ENCODE measurements around the gene MORN1.
"Not testable (repeated sequence)": the region's sequence is repeated elsewhere in the genome, so short reads cannot be mapped to it uniquely, and the experiment has no call there.

The MORN1 gene

GRCh38 chr1:2334366-2334765 lies 57.0 kb downstream of the MORN1 start:
- no peak overlapping the region for H3K4me2 ChIP-seq (ENCODE audit: low read length)
- H3K4me1 ChIP-seq (ENCODE audit: control insufficient read depth, insufficient read depth, low read length), result peaks cover 23% of the 10 kb centered on the region
- no peak overlapping the region for H3K9ac ChIP-seq (ENCODE audit: low read depth, low read length)
- H3K4me3 ChIP-seq (ENCODE audit: low read length), result no peak overlapping the region
- H3K36me3 ChIP-seq (ENCODE audit: insufficient read depth, low read length), result no peaks in the 10 kb centered on the region
- H3K9me3 ChIP-seq (replicated peaks; ENCODE audit: low read length), result no peaks in the 10 kb centered on the region
- H3K27me3 ChIP-seq (ENCODE audit: control insufficient read depth, insufficient read depth, low read length), result peaks cover 16% of the 10 kb centered on the region

- Histone ChIP-seq H3K4me1 (ENCODE audit: control insufficient read depth, insufficient read depth, low read length) (peaks cover 23% of the 10 kb centered on the region), H3K27me3 (ENCODE audit: control insufficient read depth, insufficient read depth, low read length) (peaks cover 13% of the 10 kb centered on the region), H3K9ac (ENCODE audit: low read depth, low read length) (peak overlapping the region; percentile 71)
- H3K9me3 ChIP-seq (replicated peaks; ENCODE audit: low read length); H3K4me2 ChIP-seq (ENCODE audit: low read length); H3K36me3 ChIP-seq (ENCODE audit: insufficient read depth, low read length); H3K4me3 ChIP-seq (ENCODE audit: low read length): not testable (repeated sequence)
These were observed 59.8 kb downstream of the MORN1 start for GRCh38 chr1:2331580-2331979.

GRCh38 chr1:2331200-2331544 lies 60.2 kb downstream of the MORN1 start:
- Histone ChIP-seq H3K4me3 (ENCODE audit: low read length) (no peak overlapping the region), H3K9ac (ENCODE audit: low read depth, low read length) (peak overlapping the region; percentile 71), H3K4me1 (ENCODE audit: control insufficient read depth, insufficient read depth, low read length) (peaks cover 22% of the 10 kb centered on the region), H3K9me3 (replicated peaks; ENCODE audit: low read length) (no peaks in the 10 kb centered on the region), H3K4me2 (ENCODE audit: low read length) (peak overlapping the region; percentile 76), H3K36me3 (ENCODE audit: insufficient read depth, low read length) (no peaks in the 10 kb centered on the region), H3K27me3 (ENCODE audit: control insufficient read depth, insufficient read depth, low read length) (peaks cover 11% of the 10 kb centered on the region)

- peaks cover 17% of the 10 kb centered on the region for H3K4me1 ChIP-seq (ENCODE audit: control insufficient read depth, insufficient read depth, low read length)
- H3K36me3 ChIP-seq (ENCODE audit: insufficient read depth, low read length), result no peaks in the 10 kb centered on the region
- peak overlapping the region; percentile 76 for H3K4me2 ChIP-seq (ENCODE audit: low read length)
- H3K9me3 ChIP-seq (replicated peaks; ENCODE audit: low read length), result no peaks in the 10 kb centered on the region
- H3K27me3 ChIP-seq (ENCODE audit: control insufficient read depth, insufficient read depth, low read length), result peaks cover 6% of the 10 kb centered on the region
- peak overlapping the region; percentile 54 for H3K4me3 ChIP-seq (ENCODE audit: low read length)
- H3K9ac ChIP-seq (ENCODE audit: low read depth, low read length), result peak overlapping the region; percentile 71
These were observed 60.7 kb downstream of the MORN1 start for GRCh38 chr1:2330519-2331199.

- Histone ChIP-seq H3K4me2 (ENCODE audit: low read length) (peak overlapping the region; percentile 76), H3K36me3 (ENCODE audit: insufficient read depth, low read length) (no peaks in the 10 kb centered on the region), H3K4me1 (ENCODE audit: control insufficient read depth, insufficient read depth, low read length) (peaks cover 14% of the 10 kb centered on the region), H3K9me3 (replicated peaks; ENCODE audit: low read length) (no peaks in the 10 kb centered on the region), H3K4me3 (ENCODE audit: low read length) (no peak overlapping the region), H3K9ac (ENCODE audit: low read depth, low read length) (peak overlapping the region; percentile 71), H3K27me3 (ENCODE audit: control insufficient read depth, insufficient read depth, low read length) (no peaks in the 10 kb centered on the region)
These were observed 61.3 kb downstream of the MORN1 start for GRCh38 chr1:2330035-2330434.

GRCh38 chr1:2328676-2329455 lies 62.5 kb downstream of the MORN1 start:
- Histone ChIP-seq H3K36me3 (ENCODE audit: insufficient read depth, low read length) (no peaks in the 10 kb centered on the region), H3K9ac (ENCODE audit: low read depth, low read length) (no peak overlapping the region), H3K4me3 (ENCODE audit: low read length) (no peak overlapping the region), H3K4me2 (ENCODE audit: low read length) (no peak overlapping the region), H3K9me3 (replicated peaks; ENCODE audit: low read length) (no peaks in the 10 kb centered on the region), H3K4me1 (ENCODE audit: control insufficient read depth, insufficient read depth, low read length) (peaks cover 14% of the 10 kb centered on the region), H3K27me3 (ENCODE audit: control insufficient read depth, insufficient read depth, low read length) (peaks cover 8% of the 10 kb centered on the region)

GRCh38 chr1:2327841-2328240 lies 63.5 kb downstream of the MORN1 start:
- Histone ChIP-seq H3K4me3 (ENCODE audit: low read length) (no peak overlapping the region), H3K4me1 (ENCODE audit: control insufficient read depth, insufficient read depth, low read length) (peaks cover 14% of the 10 kb centered on the region), H3K36me3 (ENCODE audit: insufficient read depth, low read length) (no peaks in the 10 kb centered on the region), H3K9ac (ENCODE audit: low read depth, low read length) (no peak overlapping the region), H3K9me3 (replicated peaks; ENCODE audit: low read length) (no peaks in the 10 kb centered on the region), H3K4me2 (ENCODE audit: low read length) (no peak overlapping the region), H3K27me3 (ENCODE audit: control insufficient read depth, insufficient read depth, low read length) (peaks cover 13% of the 10 kb centered on the region)

- H3K9ac ChIP-seq (ENCODE audit: low read depth, low read length); H3K9me3 ChIP-seq (replicated peaks; ENCODE audit: low read length); H3K4me3 ChIP-seq (ENCODE audit: low read length); H3K4me2 ChIP-seq (ENCODE audit: low read length); H3K36me3 ChIP-seq (ENCODE audit: insufficient read depth, low read length): not testable (repeated sequence)
- H3K27me3 ChIP-seq (ENCODE audit: control insufficient read depth, insufficient read depth, low read length), result peaks cover 17% of the 10 kb centered on the region
- H3K4me1 ChIP-seq (ENCODE audit: control insufficient read depth, insufficient read depth, low read length), result peaks cover 21% of the 10 kb centered on the region
These were observed 64.2 kb downstream of the MORN1 start for GRCh38 chr1:2327162-2327561.

GRCh38 chr1:2326524-2326923 lies 64.8 kb downstream of the MORN1 start:
- peaks cover 17% of the 10 kb centered on the region for H3K27me3 ChIP-seq (ENCODE audit: control insufficient read depth, insufficient read depth, low read length)
- no peak overlapping the region for H3K4me2 ChIP-seq (ENCODE audit: low read length)
- H3K4me1 ChIP-seq (ENCODE audit: control insufficient read depth, insufficient read depth, low read length), result peaks cover 28% of the 10 kb centered on the region
- H3K36me3 ChIP-seq (ENCODE audit: insufficient read depth, low read length), result no peaks in the 10 kb centered on the region
- H3K9ac ChIP-seq (ENCODE audit: low read depth, low read length), result no peak overlapping the region
- no peaks in the 10 kb centered on the region for H3K9me3 ChIP-seq (replicated peaks; ENCODE audit: low read length)
- no peak overlapping the region for H3K4me3 ChIP-seq (ENCODE audit: low read length)

GRCh38 chr1:2324553-2325366 lies 66.6 kb downstream of the MORN1 start:
- no peak overlapping the region for H3K4me2 ChIP-seq (ENCODE audit: low read length)
- peaks cover 17% of the 10 kb centered on the region for H3K27me3 ChIP-seq (ENCODE audit: control insufficient read depth, insufficient read depth, low read length)
- no peaks in the 10 kb centered on the region for H3K9me3 ChIP-seq (replicated peaks; ENCODE audit: low read length)
- no peaks in the 10 kb centered on the region for H3K36me3 ChIP-seq (ENCODE audit: insufficient read depth, low read length)
- peaks cover 25% of the 10 kb centered on the region for H3K4me1 ChIP-seq (ENCODE audit: control insufficient read depth, insufficient read depth, low read length)
- no peak overlapping the region for H3K9ac ChIP-seq (ENCODE audit: low read depth, low read length)
- H3K4me3 ChIP-seq (ENCODE audit: low read length), result no peak overlapping the region

GRCh38 chr1:2323451-2323974 lies 67.8 kb downstream of the MORN1 start:
- no peak overlapping the region for H3K4me2 ChIP-seq (ENCODE audit: low read length)
- no peak overlapping the region for H3K9ac ChIP-seq (ENCODE audit: low read depth, low read length)
- no peak overlapping the region for H3K4me3 ChIP-seq (ENCODE audit: low read length)
- H3K4me1 ChIP-seq (ENCODE audit: control insufficient read depth, insufficient read depth, low read length), result peaks cover 25% of the 10 kb centered on the region
- peaks cover 17% of the 10 kb centered on the region for H3K27me3 ChIP-seq (ENCODE audit: control insufficient read depth, insufficient read depth, low read length)
- H3K36me3 ChIP-seq (ENCODE audit: insufficient read depth, low read length), result no peaks in the 10 kb centered on the region
- H3K9me3 ChIP-seq (replicated peaks; ENCODE audit: low read length), result no peaks in the 10 kb centered on the region

Measured in skeletal muscle satellite cell (primary cell).